GM12892 (cell line): ENCODE data around the gene AGL.

Experiments used
- POLR2A ChIP-seq: IDR thresholded peaks from 2 replicates; pipeline ENCODE4 v1.6.1; 2011; ENCODE audit warnings: low read depth, low read length, control low read depth
- POLR2AphosphoS5 ChIP-seq: IDR thresholded peaks from 2 replicates; pipeline ENCODE4 v1.6.1; 2011; ENCODE audit warnings: low read depth, low read length, control low read depth
- TAF1 ChIP-seq: IDR thresholded peaks from 2 replicates; pipeline ENCODE4 v1.6.1; 2011; ENCODE audit warnings: low read depth, mild to moderate bottlenecking, control low read depth, low read length, borderline replicate concordance

DNA sequence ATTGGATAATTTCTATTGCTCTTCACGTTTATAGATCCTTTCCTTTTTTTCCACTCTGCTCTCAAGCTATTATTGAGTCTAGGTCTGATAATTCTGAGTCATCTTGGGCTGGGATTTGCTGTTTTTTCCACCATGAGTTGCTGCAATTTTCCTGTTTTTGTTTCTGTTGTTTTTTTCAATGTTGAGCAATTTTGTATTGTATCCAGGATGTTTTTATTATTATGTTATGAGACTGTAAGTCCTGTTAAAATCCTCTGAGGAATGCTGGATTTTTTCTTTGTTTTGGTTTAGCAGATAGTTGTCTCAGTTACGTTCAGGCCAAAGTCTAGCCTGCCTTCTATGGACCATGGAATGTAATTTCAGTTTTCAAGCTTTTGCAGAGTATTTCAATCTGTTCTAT, 106.6 kb downstream of the AGL start:
- TF ChIP-seq POLR2AphosphoS5, result no peak
- TF ChIP-seq POLR2A, result no peak
- TF ChIP-seq TAF1, result no peak
